Measurements from ENCODE around the gene FNIP1.
"Not testable (repeated sequence)": the region's sequence is repeated elsewhere in the genome, so short reads cannot be mapped to it uniquely, and the experiment has no call there.

Gene FNIP1

DNA sequence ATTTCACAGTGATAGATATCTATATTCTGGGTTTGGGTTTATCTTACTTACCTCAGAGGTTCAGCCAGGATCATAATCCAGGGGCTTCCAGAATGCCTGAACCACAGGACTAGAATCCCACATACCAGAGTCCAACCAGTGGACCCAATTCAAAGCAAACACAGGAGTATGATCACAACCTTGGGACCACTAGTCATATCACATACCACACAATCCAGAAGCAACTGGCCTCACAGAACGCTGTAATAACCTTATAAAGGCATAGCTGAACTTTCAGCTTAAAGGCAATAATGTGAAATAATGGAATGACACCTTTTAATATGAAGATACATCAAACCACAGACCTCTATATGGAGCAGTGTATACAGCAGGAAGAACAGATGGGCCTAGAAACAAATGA, 187.0 kb downstream of the FNIP1 start:
- H3K27me3 ChIP-seq (ENCODE audit: control insufficient read depth in 5 of 5, insufficient read depth in 4 of 5, low read length in 5 of 5): no peaks in the 10 kb centered on the region

DNA sequence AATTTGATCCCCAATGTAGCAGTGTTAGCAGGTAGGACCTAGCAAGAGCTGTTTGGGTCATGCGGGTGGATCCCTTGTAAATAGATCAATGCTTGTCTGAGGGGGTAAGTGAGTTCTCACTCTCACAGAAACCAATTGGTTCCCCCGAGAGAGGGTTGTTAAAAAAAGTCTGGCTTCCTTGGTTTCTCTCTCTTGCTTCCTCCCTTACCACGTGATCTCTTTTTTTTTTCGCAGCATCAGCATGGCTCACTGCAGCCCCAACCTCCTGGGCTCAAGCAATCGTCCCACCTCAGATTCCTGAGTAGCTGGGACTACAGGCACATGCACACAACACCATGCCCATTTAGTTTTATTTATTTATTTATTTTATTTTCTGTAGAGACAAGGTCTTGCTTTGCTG, 188.2 kb downstream of the FNIP1 start:
- Histone ChIP-seq H3K9ac (ENCODE audit: low read length in 5 of 5) (no peak overlapping the region), H3K4me1 (ENCODE audit: control insufficient read depth in 5 of 5, insufficient read depth in 5 of 5, low read length in 5 of 5) (peaks cover 0 to 14% (median 6%) of the 10 kb centered on the region in 5 donors), H3K4me3 (ENCODE audit: low read depth in 1 of 5, low read length in 5 of 5) (no peak overlapping the region), H3K9me3 (ENCODE audit: control insufficient read depth in 5 of 5, low read length in 5 of 5) (no peaks in the 10 kb centered on the region), H3K27ac (ENCODE audit: low read depth, low read length) (no peak overlapping the region), H3K27me3 (ENCODE audit: control insufficient read depth in 5 of 5, insufficient read depth in 4 of 5, low read length in 5 of 5) (no peaks in the 10 kb centered on the region), H3K36me3 (ENCODE audit: control insufficient read depth in 5 of 5, insufficient read depth in 5 of 5, low read length in 5 of 5) (no peaks in the 10 kb centered on the region)

More for the DNA sequence above, 187.0 kb downstream of the FNIP1 start:
- peaks cover 0 to 14% (median 6%) of the 10 kb centered on the region in 5 donors for H3K4me1 ChIP-seq (ENCODE audit: control insufficient read depth in 5 of 5, insufficient read depth in 5 of 5, low read length in 5 of 5)
- H3K9ac ChIP-seq (ENCODE audit: low read length in 5 of 5): no peak overlapping the region
- no peak overlapping the region for H3K27ac ChIP-seq (ENCODE audit: low read depth, low read length)
- peaks cover 0 to 2% (median 0%) of the 10 kb centered on the region in 5 donors for H3K9me3 ChIP-seq (ENCODE audit: control insufficient read depth in 5 of 5, low read length in 5 of 5)
- H3K36me3 ChIP-seq (ENCODE audit: control insufficient read depth in 5 of 5, insufficient read depth in 5 of 5, low read length in 5 of 5): no peaks in the 10 kb centered on the region
- no peak overlapping the region for H3K4me3 ChIP-seq (ENCODE audit: low read depth in 1 of 5, low read length in 5 of 5)

GRCh38 chr5:131607903-131608540, 188.8 kb downstream of the FNIP1 start:
- Histone ChIP-seq H3K4me3 (ENCODE audit: low read depth in 1 of 5, low read length in 5 of 5) (no peak overlapping the region), H3K9ac (ENCODE audit: low read length in 5 of 5) (no peak overlapping the region), H3K9me3 (ENCODE audit: control insufficient read depth in 5 of 5, low read length in 5 of 5) (no peaks in the 10 kb centered on the region), H3K4me1 (ENCODE audit: control insufficient read depth in 5 of 5, insufficient read depth in 5 of 5, low read length in 5 of 5) (peaks cover 0 to 14% (median 6%) of the 10 kb centered on the region in 5 donors), H3K27ac (ENCODE audit: low read depth, low read length) (no peak overlapping the region), H3K27me3 (ENCODE audit: control insufficient read depth in 5 of 5, insufficient read depth in 4 of 5, low read length in 5 of 5) (no peaks in the 10 kb centered on the region), H3K36me3 (ENCODE audit: control insufficient read depth in 5 of 5, insufficient read depth in 5 of 5, low read length in 5 of 5) (no peaks in the 10 kb centered on the region)

- Histone ChIP-seq H3K36me3 (ENCODE audit: control insufficient read depth in 5 of 5, insufficient read depth in 5 of 5, low read length in 5 of 5) (no peaks in the 10 kb centered on the region), H3K9ac (ENCODE audit: low read length in 5 of 5) (no peak overlapping the region), H3K4me1 (ENCODE audit: control insufficient read depth in 5 of 5, insufficient read depth in 5 of 5, low read length in 5 of 5) (peaks cover 0 to 14% (median 6%) of the 10 kb centered on the region in 5 donors), H3K4me3 (ENCODE audit: low read depth in 1 of 5, low read length in 5 of 5) (no peak overlapping the region), H3K27me3 (ENCODE audit: control insufficient read depth in 5 of 5, insufficient read depth in 4 of 5, low read length in 5 of 5) (no peaks in the 10 kb centered on the region), H3K9me3 (ENCODE audit: control insufficient read depth in 5 of 5, low read length in 5 of 5) (no peaks in the 10 kb centered on the region), H3K27ac (ENCODE audit: low read depth, low read length) (no peak overlapping the region)
These were observed 189.4 kb downstream of the FNIP1 start for GRCh38 chr5:131607418-131607817.

GRCh38 chr5:131605086-131605485, 191.7 kb downstream of the FNIP1 start:
- Histone ChIP-seq H3K36me3 (ENCODE audit: control insufficient read depth in 5 of 5, insufficient read depth in 5 of 5, low read length in 5 of 5) (peaks cover 0 to 4% (median 3%) of the 10 kb centered on the region in 5 donors), H3K4me3 (ENCODE audit: low read depth in 1 of 5, low read length in 5 of 5) (no peak overlapping the region), H3K9ac (ENCODE audit: low read length in 5 of 5) (no peak overlapping the region), H3K27me3 (ENCODE audit: control insufficient read depth in 5 of 5, insufficient read depth in 4 of 5, low read length in 5 of 5) (no peaks in the 10 kb centered on the region), H3K4me1 (ENCODE audit: control insufficient read depth in 5 of 5, insufficient read depth in 5 of 5, low read length in 5 of 5) (peaks cover 0 to 14% (median 6%) of the 10 kb centered on the region in 5 donors), H3K9me3 (ENCODE audit: control insufficient read depth in 5 of 5, low read length in 5 of 5) (no peaks in the 10 kb centered on the region), H3K27ac (ENCODE audit: low read depth, low read length) (no peak overlapping the region)

DNA sequence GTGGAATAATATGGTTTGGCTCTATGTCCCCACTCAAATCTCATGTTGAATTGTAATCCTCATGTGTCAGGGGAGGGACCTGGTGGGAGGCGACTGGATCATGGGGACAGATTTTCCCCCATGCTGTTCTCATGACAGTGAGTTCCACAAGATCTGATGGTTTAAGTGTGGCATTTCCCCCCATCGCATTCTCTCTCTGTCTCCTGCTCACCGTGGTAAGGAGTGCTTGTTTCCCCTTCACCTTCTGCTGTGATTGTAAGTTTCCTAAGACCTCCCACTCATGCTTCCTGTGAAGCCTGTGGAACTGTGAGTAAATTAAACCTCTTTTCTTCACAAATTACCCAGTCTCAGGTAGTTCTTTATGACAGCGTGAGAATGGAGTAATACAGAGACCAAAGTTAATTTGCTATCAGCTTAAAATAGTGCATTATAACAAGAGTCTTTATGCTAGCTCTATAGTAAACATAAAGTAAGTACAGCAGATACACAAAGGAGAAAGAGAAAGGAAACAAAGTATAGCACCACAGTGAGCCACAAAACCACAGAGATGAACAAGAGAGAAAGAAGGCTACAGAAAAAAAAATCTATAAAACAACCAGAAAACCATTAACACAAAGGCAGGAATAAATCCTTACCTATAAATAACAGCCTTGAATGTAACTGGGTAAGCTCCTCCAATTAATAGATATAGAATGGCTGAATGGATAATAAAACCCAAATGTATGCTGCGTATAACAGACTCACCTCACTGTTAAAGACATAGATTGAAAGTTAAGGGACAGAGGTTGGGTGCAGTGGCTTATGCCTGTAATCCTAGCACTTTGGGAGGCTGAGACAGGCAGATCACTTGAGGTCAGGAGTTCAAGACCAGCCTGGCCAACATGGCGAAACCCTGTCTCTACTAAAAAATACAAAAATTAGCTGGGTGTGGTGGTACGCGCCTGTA, 201.5 kb downstream of the FNIP1 start:
- Histone ChIP-seq H3K9ac (ENCODE audit: low read length in 5 of 5) (no peak overlapping the region), H3K27ac (ENCODE audit: low read depth, low read length) (no peak overlapping the region), H3K36me3 (ENCODE audit: control insufficient read depth in 5 of 5, insufficient read depth in 5 of 5, low read length in 5 of 5) (no peaks in the 10 kb centered on the region), H3K4me1 (ENCODE audit: control insufficient read depth in 5 of 5, insufficient read depth in 5 of 5, low read length in 5 of 5) (peaks cover 0 to 13% (median 12%) of the 10 kb centered on the region in 5 donors), H3K27me3 (ENCODE audit: control insufficient read depth in 5 of 5, insufficient read depth in 4 of 5, low read length in 5 of 5) (no peaks in the 10 kb centered on the region), H3K4me3 (ENCODE audit: low read depth in 1 of 5, low read length in 5 of 5) (no peak overlapping the region), H3K9me3 (ENCODE audit: control insufficient read depth in 5 of 5, low read length in 5 of 5) (no peaks in the 10 kb centered on the region)

GRCh38 chr5:131593921-131594320, 202.9 kb downstream of the FNIP1 start:
- Histone ChIP-seq H3K4me3 (ENCODE audit: low read depth in 1 of 5, low read length in 5 of 5) (no peak overlapping the region), H3K4me1 (ENCODE audit: control insufficient read depth in 5 of 5, insufficient read depth in 5 of 5, low read length in 5 of 5) (peaks cover 0 to 14% (median 13%) of the 10 kb centered on the region in 5 donors), H3K36me3 (ENCODE audit: control insufficient read depth in 5 of 5, insufficient read depth in 5 of 5, low read length in 5 of 5) (no peaks in the 10 kb centered on the region), H3K27me3 (ENCODE audit: control insufficient read depth in 5 of 5, insufficient read depth in 4 of 5, low read length in 5 of 5) (no peaks in the 10 kb centered on the region), H3K9me3 (ENCODE audit: control insufficient read depth in 5 of 5, low read length in 5 of 5) (no peaks in the 10 kb centered on the region), H3K27ac (ENCODE audit: low read depth, low read length) (no peak overlapping the region), H3K9ac (ENCODE audit: low read length in 5 of 5) (no peak overlapping the region)

GRCh38 chr5:131593436-131593835, 203.4 kb downstream of the FNIP1 start:
- not testable (repeated sequence) for H3K9me3 ChIP-seq (ENCODE audit: control insufficient read depth in 5 of 5, low read length in 5 of 5); H3K27ac ChIP-seq (ENCODE audit: low read depth, low read length)

More at GRCh38 chr5:131593436-131593835, 203.4 kb downstream of the FNIP1 start:
- H3K9ac ChIP-seq (ENCODE audit: low read length in 5 of 5); H3K4me3 ChIP-seq (ENCODE audit: low read depth in 1 of 5, low read length in 5 of 5); H3K27me3 ChIP-seq (ENCODE audit: control insufficient read depth in 5 of 5, insufficient read depth in 4 of 5, low read length in 5 of 5); H3K36me3 ChIP-seq (ENCODE audit: control insufficient read depth in 5 of 5, insufficient read depth in 5 of 5, low read length in 5 of 5): not testable (repeated sequence)
- peaks cover 0 to 14% (median 13%) of the 10 kb centered on the region in 5 donors for H3K4me1 ChIP-seq (ENCODE audit: control insufficient read depth in 5 of 5, insufficient read depth in 5 of 5, low read length in 5 of 5)
